HUES6 (cell line): Measurements from ENCODE around the gene MYO5C.

ENCODE experiments used
- H3K27ac ChIP-seq: 2 replicates; pipeline ENCODE4 v1.7.0; 2013; ENCODE audit warnings: low read depth, mild to moderate bottlenecking, low read length, inconsistent platforms
- H3K27me3 ChIP-seq: 2 replicates; pipeline ENCODE4 v1.6.1; 2013; ENCODE audit warnings: low read length; ENCODE audit not compliant: control insufficient read depth, insufficient read depth
- H3K36me3 ChIP-seq: 2 replicates; pipeline ENCODE4 v1.6.1; 2013; ENCODE audit warnings: low read length; ENCODE audit not compliant: control insufficient read depth, insufficient read depth
- H3K4me1 ChIP-seq: 2 replicates; pipeline ENCODE4 v1.6.1; 2013; ENCODE audit warnings: low read length; ENCODE audit not compliant: control insufficient read depth, insufficient read depth
- H3K4me3 ChIP-seq: 2 replicates; pipeline ENCODE4 v1.5.1; 2013; ENCODE audit warnings: low read depth, low read length
- H3K9ac ChIP-seq: one replicate; pipeline ENCODE4 v1.6.1; 2013; ENCODE audit warnings: mild to moderate bottlenecking, low read length
- H3K9me3 ChIP-seq: 2 replicates; pipeline ENCODE4 v1.6.1; 2013; ENCODE audit warnings: low read depth, low read length; ENCODE audit not compliant: control insufficient read depth, insufficient read depth

The MYO5C gene

DNA sequence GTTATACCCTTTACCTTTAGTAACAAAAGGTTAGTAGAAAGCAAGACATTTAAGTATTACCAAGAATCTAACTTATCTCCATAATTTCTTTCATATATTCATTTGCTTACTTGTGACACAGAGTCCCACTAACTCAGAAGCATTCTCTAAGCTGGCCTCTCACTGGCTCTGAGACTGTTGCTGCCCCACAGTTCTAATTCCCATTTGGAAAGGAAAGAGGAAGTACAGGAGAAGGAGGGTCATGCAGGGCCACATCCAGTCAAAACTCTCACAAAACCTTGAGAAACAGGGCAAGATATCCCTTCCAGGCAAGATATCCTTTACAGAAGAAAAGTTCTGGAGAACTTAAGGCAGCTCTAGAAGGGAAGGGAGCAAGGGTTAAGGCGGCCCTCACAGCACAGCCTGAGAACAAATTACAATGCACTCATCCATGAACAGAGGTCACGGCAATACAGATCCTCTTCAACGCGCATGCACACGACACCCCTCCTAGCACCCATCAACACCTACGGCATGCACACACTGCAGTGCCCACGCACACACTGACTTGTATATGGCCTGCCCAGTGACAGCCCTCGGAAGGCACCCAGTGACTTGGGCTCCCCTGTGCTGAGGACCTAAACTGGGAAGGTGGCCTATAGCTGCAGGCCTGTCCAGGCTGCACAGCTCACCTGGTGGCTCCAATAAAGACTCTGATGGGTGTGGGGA is 13.0 kb upstream of the MYO5C start:
- Histone ChIP-seq H3K9me3 (no peaks in the 10 kb centered on the region), H3K36me3 (0 out of 2 replicates have a peak, but pooled peaks cover 5% of the 10 kb centered on the region), H3K9ac (no peak overlapping the region), H3K27ac (no peak overlapping the region), H3K4me3 (no peak overlapping the region), H3K27me3 (no peaks in the 10 kb centered on the region), H3K4me1 (peaks cover under 1% of the 10 kb centered on the region; the same call in 1 of the 2 replicates)

GRCh38 chr15:52307847-52308246 is 12.2 kb upstream of the MYO5C start:
- Histone ChIP-seq H3K9me3 (no peaks in the 10 kb centered on the region), H3K9ac (no peak overlapping the region), H3K36me3 (0 out of 2 replicates have a peak, but pooled peaks cover 5% of the 10 kb centered on the region), H3K4me1 (peaks cover 8% of the 10 kb centered on the region), H3K27me3 (no peaks in the 10 kb centered on the region), H3K4me3 (no peak overlapping the region), H3K27ac (no peak overlapping the region)

GRCh38 chr15:52306270-52306669 is 10.7 kb upstream of the MYO5C start:
- Histone ChIP-seq H3K4me3 (no peak overlapping the region), H3K4me1 (peaks cover 10% of the 10 kb centered on the region), H3K27me3 (no peaks in the 10 kb centered on the region), H3K36me3 (0 out of 2 replicates have a peak, but pooled peaks cover 5% of the 10 kb centered on the region), H3K27ac (no peak overlapping the region), H3K9me3 (no peaks in the 10 kb centered on the region), H3K9ac (no peak overlapping the region)

GRCh38 chr15:52303093-52303772 is 7.6 kb upstream of the MYO5C start:
- Histone ChIP-seq H3K27me3 (no peaks in the 10 kb centered on the region), H3K36me3 (no peaks in the 10 kb centered on the region), H3K9me3 (no peaks in the 10 kb centered on the region), H3K27ac (no peak overlapping the region), H3K9ac (no peak overlapping the region), H3K4me1 (peaks cover 10% of the 10 kb centered on the region), H3K4me3 (no peak overlapping the region)

DNA sequence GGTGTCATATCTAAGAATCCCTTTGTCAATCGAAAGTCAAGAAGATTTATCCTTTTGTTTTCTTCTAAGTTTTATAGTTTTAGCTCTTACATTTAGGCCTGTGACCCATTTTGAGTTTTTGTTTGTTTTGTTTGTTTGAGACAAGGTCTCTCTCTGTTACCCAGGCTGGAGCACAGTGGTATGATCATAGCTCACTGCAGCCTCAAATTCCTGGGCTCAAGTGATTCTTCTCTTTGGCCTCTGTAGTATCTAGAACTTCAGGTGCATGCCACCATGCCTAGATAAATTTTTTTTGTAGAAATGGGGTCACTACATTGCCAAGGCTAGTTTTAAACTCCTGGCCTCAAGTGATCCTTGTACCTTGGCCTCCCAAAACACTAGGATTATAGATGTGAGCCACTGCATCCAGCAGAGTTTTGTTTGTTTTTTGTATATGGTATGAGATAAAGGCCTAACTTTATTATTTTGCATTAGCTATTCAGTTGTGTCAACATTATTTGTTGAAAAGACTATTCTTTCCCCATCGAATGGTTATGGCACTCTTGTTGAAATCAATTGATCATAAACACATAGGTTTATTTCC is 5.8 kb upstream of the MYO5C start:
- no peaks in the 10 kb centered on the region for H3K36me3 ChIP-seq
- H3K4me1 ChIP-seq: peaks cover 10% of the 10 kb centered on the region
- H3K27ac ChIP-seq: no peak overlapping the region
- H3K9me3 ChIP-seq: no peaks in the 10 kb centered on the region
- H3K27me3 ChIP-seq: no peaks in the 10 kb centered on the region
- no peak overlapping the region for H3K9ac ChIP-seq
- H3K4me3 ChIP-seq: no peak overlapping the region

- peak overlapping the region; percentile 69 for H3K9ac ChIP-seq
- no peak overlapping the region for H3K27ac ChIP-seq
- no peaks in the 10 kb centered on the region for H3K9me3 ChIP-seq
Observed at GRCh38 chr15:52294881-52295420, 653 bp downstream of the MYO5C start.

GRCh38 chr15:52292780-52293392 is 2.7 kb downstream of the MYO5C start:
- Histone ChIP-seq H3K27me3 (peaks cover 6% of the 10 kb centered on the region; the same call in 1 of the 2 replicates), H3K4me1 (peaks cover 15% of the 10 kb centered on the region), H3K9me3 (no peaks in the 10 kb centered on the region), H3K4me3 (no peak overlapping the region), H3K36me3 (peaks cover 4% of the 10 kb centered on the region; the same call in 1 of the 2 replicates), H3K27ac (no peak overlapping the region), H3K9ac (no peak overlapping the region)

More at GRCh38 chr15:52294881-52295420, 653 bp downstream of the MYO5C start:
- peak overlapping the region; percentile 76 for H3K4me3 ChIP-seq
- H3K4me1 ChIP-seq: peaks cover 2% of the 10 kb centered on the region; the same call in 1 of the 2 replicates
- peaks cover 6% of the 10 kb centered on the region; the same call in 1 of the 2 replicates for H3K27me3 ChIP-seq
- H3K36me3 ChIP-seq: peaks cover 4% of the 10 kb centered on the region; the same call in 1 of the 2 replicates

DNA sequence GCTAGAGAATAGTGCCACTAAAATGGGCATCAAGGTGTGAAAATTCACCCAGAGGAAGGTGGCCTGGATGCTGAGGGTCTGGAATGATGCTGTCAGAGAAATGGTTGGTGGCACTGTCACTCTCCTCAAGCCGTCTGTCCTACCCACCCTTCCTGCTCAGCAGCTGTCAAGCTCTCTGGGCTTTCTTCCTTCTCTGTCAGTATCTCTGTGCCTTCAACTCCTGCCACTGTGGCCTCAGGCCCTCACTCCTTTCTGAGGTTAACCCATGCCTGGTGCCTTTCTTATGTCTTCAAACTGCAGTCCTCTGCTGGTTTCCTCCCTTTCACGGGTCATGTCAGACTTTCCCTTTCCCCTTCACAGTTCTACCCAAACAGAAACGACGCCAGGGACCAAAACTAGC is 4.4 kb downstream of the MYO5C start:
- H3K27me3 ChIP-seq: peaks cover 6% of the 10 kb centered on the region; the same call in 1 of the 2 replicates
- H3K4me1 ChIP-seq: peaks cover 16% of the 10 kb centered on the region
- peaks cover 6% of the 10 kb centered on the region; the same call in 1 of the 2 replicates for H3K36me3 ChIP-seq
- H3K9me3 ChIP-seq: 0 out of 2 replicates have a peak, but pooled peaks cover 4% of the 10 kb centered on the region
- H3K9ac ChIP-seq: no peak overlapping the region
- no peak overlapping the region for H3K4me3 ChIP-seq
- no peak overlapping the region for H3K27ac ChIP-seq

DNA sequence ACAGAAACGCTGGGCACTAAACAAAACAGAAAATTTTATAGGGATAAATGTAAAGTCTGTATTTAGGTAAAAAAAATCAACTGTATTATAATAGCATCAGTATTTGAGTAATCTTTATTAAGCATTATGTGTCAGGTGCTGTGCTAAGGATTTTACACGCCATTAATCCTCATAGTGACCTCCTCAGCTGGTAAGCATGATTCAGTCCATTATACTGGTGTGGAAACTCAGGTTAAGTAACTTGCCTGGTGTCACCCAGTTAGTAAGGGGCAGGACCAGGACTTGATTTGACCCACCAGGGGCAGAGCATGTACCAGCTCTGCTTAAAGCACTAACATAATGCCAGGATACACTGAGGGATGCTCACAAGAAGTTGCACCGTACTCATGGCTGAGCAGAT is 4.8 kb downstream of the MYO5C start:
- Histone ChIP-seq H3K9ac (no peak overlapping the region), H3K27ac (no peak overlapping the region)

GRCh38 chr15:52290329-52290728 is 5.3 kb downstream of the MYO5C start:
- Histone ChIP-seq H3K36me3 (peaks cover 6% of the 10 kb centered on the region; the same call in 1 of the 2 replicates), H3K4me1 (peaks cover 16% of the 10 kb centered on the region), H3K4me3 (no peak overlapping the region), H3K27ac (no peak overlapping the region), H3K9ac (no peak overlapping the region), H3K27me3 (peaks cover 6% of the 10 kb centered on the region; the same call in 1 of the 2 replicates), H3K9me3 (peaks cover 7% of the 10 kb centered on the region; the same call in 1 of the 2 replicates)

More for the DNA sequence above, 4.8 kb downstream of the MYO5C start:
- Histone ChIP-seq H3K9me3 (0 out of 2 replicates have a peak, but pooled peaks cover 4% of the 10 kb centered on the region), H3K4me3 (no peak overlapping the region), H3K4me1 (peaks cover 16% of the 10 kb centered on the region), H3K27me3 (peaks cover 6% of the 10 kb centered on the region; the same call in 1 of the 2 replicates), H3K36me3 (peaks cover 6% of the 10 kb centered on the region; the same call in 1 of the 2 replicates)
